HEK293 (cell line): Measurements from ENCODE around the gene ZDHHC14.

ENCODE experiments used
- CTCF ChIA-PET: fragments of 350-600 bp; formaldehyde crosslinking; extraction: SDS; loops from one replicate; lab custom pipeline; 2021; ENCODE audit warnings: antibody characterized with exemption; lab: Yijun Ruan, JAX
- POLR2A ChIA-PET: fragments of 300-600 bp; formaldehyde crosslinking; extraction: SDS; loops from one replicate; lab custom pipeline; 2020; ENCODE audit warnings: antibody characterized with exemption, inconsistent platforms; lab: Yijun Ruan, JAX
- H3K27ac ChIP-seq: fragments of 200-500 bp; sonication (Bioruptor generic); 2 replicates; pipeline ENCODE4 v1.5.1; 2014; ENCODE audit warnings: low read depth, low read length, control low read depth, inconsistent platforms; ENCODE audit errors: extremely low read depth
- H3K36me3 ChIP-seq, 2 experiments: fragments of 200-500 bp in 1 of 2; sonication (Bioruptor generic) in 1 of 2; 1 replicate in 1 of 2; 2 replicates in 1 of 2; pipeline ENCODE4 v1.5.1; 2014 to 2017; ENCODE audit warnings: inconsistent platforms in 2 of 2, low read length in 2 of 2; ENCODE audit not compliant: control insufficient read depth in 2 of 2, insufficient read depth in 1 of 2
- H3K4me1 ChIP-seq: fragments of 200-500 bp; sonication (Bioruptor generic); 2 replicates; pipeline ENCODE4 v1.5.1; 2014; ENCODE audit warnings: mild to moderate bottlenecking, low read length, inconsistent platforms; ENCODE audit not compliant: control insufficient read depth, insufficient read depth
- H3K4me3 ChIP-seq: 2 replicates; pipeline ENCODE4 v1.5.1; 2011; ENCODE audit warnings: low read depth, mild to moderate bottlenecking, control low read depth, low read length, moderate library complexity
- H3K9me3 ChIP-seq: fragments of 200-500 bp; sonication (Bioruptor generic); 2 replicates; pipeline ENCODE4 v1.5.1; 2014; ENCODE audit warnings: low read depth, low read length, inconsistent platforms; ENCODE audit not compliant: control insufficient read depth, insufficient read depth
- GFI1B ChIP-seq: fragments of 450-650 bp; formaldehyde crosslinking; IDR thresholded peaks from 2 replicates; pipeline ENCODE4 v1.5.1; 2016; ENCODE audit warnings: missing biosample characterization, missing genetic modification characterization
- INSM2 ChIP-seq: fragments of 450-650 bp; formaldehyde crosslinking; IDR thresholded peaks from 2 replicates; pipeline ENCODE4 v1.5.1; 2016; ENCODE audit warnings: missing biosample characterization, missing genetic modification characterization
- KLF17 ChIP-seq: fragments of 450-650 bp; formaldehyde crosslinking; IDR thresholded peaks from 2 replicates; pipeline ENCODE4 v1.5.1; 2016; ENCODE audit warnings: missing biosample characterization, missing genetic modification characterization
- MYNN ChIP-seq: fragments of 450-650 bp; formaldehyde crosslinking; IDR thresholded peaks from 2 replicates; pipeline ENCODE4 v1.5.1; 2016; ENCODE audit warnings: missing biosample characterization, missing genetic modification characterization, borderline replicate concordance
- PBX3 ChIP-seq: sonication (generic); formaldehyde crosslinking; IDR thresholded peaks from 2 replicates; pipeline ENCODE4 v1.8.1; 2022; ENCODE audit warnings: mild to moderate bottlenecking, moderate library complexity, missing genetic modification reagents
- PRDM1 ChIP-seq: fragments of 450-650 bp; formaldehyde crosslinking; IDR thresholded peaks from 2 replicates; pipeline ENCODE4; 2016; ENCODE audit warnings: missing biosample characterization, missing genetic modification characterization
- PRDM6 ChIP-seq: fragments of 450-650 bp; formaldehyde crosslinking; IDR thresholded peaks from 2 replicates; pipeline ENCODE4 v1.5.1; 2017; ENCODE audit warnings: missing biosample characterization, missing genetic modification characterization
- TCF7L2 ChIP-seq: IDR thresholded peaks from 2 replicates; pipeline ENCODE4 v1.6.1; 2011; ENCODE audit warnings: low read depth, mild to moderate bottlenecking, inconsistent platforms, low read length, moderate library complexity, borderline replicate concordance
- ZNF157 ChIP-seq: fragments of 450-650 bp; formaldehyde crosslinking; IDR thresholded peaks from 2 replicates; pipeline ENCODE4 v1.5.1; 2016; ENCODE audit warnings: missing biosample characterization, missing genetic modification characterization
- ZNF169 ChIP-seq: fragments of 450-650 bp; formaldehyde crosslinking; IDR thresholded peaks from 2 replicates; pipeline ENCODE4 v1.5.1; 2016; ENCODE audit warnings: missing biosample characterization, missing genetic modification characterization
- ZNF202 ChIP-seq: fragments of 450-650 bp; formaldehyde crosslinking; IDR thresholded peaks from 2 replicates; pipeline ENCODE4 v1.5.1; 2016; ENCODE audit warnings: missing biosample characterization, missing genetic modification characterization, borderline replicate concordance
- ZNF214 ChIP-seq: fragments of 450-650 bp; formaldehyde crosslinking; IDR thresholded peaks from 2 replicates; pipeline ENCODE4 v1.5.1; 2017; ENCODE audit warnings: missing biosample characterization, mild to moderate bottlenecking, missing genetic modification characterization, borderline replicate concordance
- ZNF335 ChIP-seq: fragments of 450-650 bp; formaldehyde crosslinking; conservative IDR thresholded peaks from 2 replicates; pipeline ENCODE4 v1.5.1; 2016; ENCODE audit warnings: missing biosample characterization, missing genetic modification characterization
- ZNF362 ChIP-seq: fragments of 450-650 bp; formaldehyde crosslinking; IDR thresholded peaks from 2 replicates; pipeline ENCODE4 v1.5.1; 2016; ENCODE audit warnings: missing biosample characterization, missing genetic modification characterization
- ZNF433 ChIP-seq: fragments of 450-650 bp; formaldehyde crosslinking; IDR thresholded peaks from 2 replicates; pipeline ENCODE4 v1.5.1; 2016; ENCODE audit warnings: missing biosample characterization, missing genetic modification characterization, low read depth
- ZNF521 ChIP-seq: fragments of 450-650 bp; formaldehyde crosslinking; IDR thresholded peaks from 2 replicates; pipeline ENCODE4 v1.5.1; 2017; ENCODE audit warnings: missing biosample characterization, mild to moderate bottlenecking, missing genetic modification characterization
- ZNF530 ChIP-seq: fragments of 450-650 bp; formaldehyde crosslinking; IDR thresholded peaks from 2 replicates; pipeline ENCODE4 v1.5.1; 2016; ENCODE audit warnings: low read depth, missing biosample characterization, missing genetic modification characterization
- ZNF571 ChIP-seq: fragments of 450-650 bp; formaldehyde crosslinking; IDR thresholded peaks from 2 replicates; pipeline ENCODE4 v1.5.0; 2017; ENCODE audit warnings: missing biosample characterization, missing genetic modification characterization
- ZNF585B ChIP-seq: fragments of 450-650 bp; formaldehyde crosslinking; IDR thresholded peaks from 2 replicates; pipeline ENCODE4 v1.5.1; 2016; ENCODE audit warnings: missing biosample characterization, missing genetic modification characterization
- ZNF596 ChIP-seq: fragments of 450-650 bp; IDR thresholded peaks from 2 replicates; pipeline ENCODE4 v1.5.0; 2018; ENCODE audit warnings: missing biosample characterization, mild to moderate bottlenecking, missing genetic modification characterization, moderate library complexity
- ZNF621 ChIP-seq: fragments of 450-650 bp; formaldehyde crosslinking; IDR thresholded peaks from 2 replicates; pipeline ENCODE4 v1.5.1; 2017; ENCODE audit warnings: missing biosample characterization, missing genetic modification characterization
- ZNF837 ChIP-seq: fragments of 450-650 bp; formaldehyde crosslinking; IDR thresholded peaks from 2 replicates; pipeline ENCODE4 v1.5.1; 2016; ENCODE audit warnings: missing biosample characterization, missing genetic modification characterization
- ZSCAN30 ChIP-seq: fragments of 450-650 bp; IDR thresholded peaks from 2 replicates; pipeline ENCODE4 v1.5.1; 2018; ENCODE audit warnings: missing biosample characterization, mild to moderate bottlenecking, missing genetic modification characterization, moderate library complexity
- ZSCAN4 ChIP-seq: fragments of 450-650 bp; formaldehyde crosslinking; IDR thresholded peaks from 2 replicates; pipeline ENCODE4 v1.5.1; 2017; ENCODE audit warnings: missing biosample characterization, missing genetic modification characterization

The ZDHHC14 gene

GRCh38 chr6:157449610-157450009 is 68.6 kb downstream of the ZDHHC14 start:
- H3K4me3 ChIP-seq = no peak overlapping the region
- no peaks in the 10 kb centered on the region for H3K9me3 ChIP-seq
- no peak overlapping the region for H3K27ac ChIP-seq
- CTCF ChIA-PET = interaction anchor here (0.6 kb wide), 1 partner anchor 518 kb away, joined by 3 read pairs; no protein-coding TSS in a partner anchor
- no peaks in the 10 kb centered on the region for H3K36me3 ChIP-seq
- peak; percentile 87 for TF ChIP-seq TCF7L2
- TF ChIP-seq ZNF157 (tag by site-specific recombination) = no peak
- TF ChIP-seq PRDM6 (tag by site-specific recombination) = peak; percentile 88
- no peak for TF ChIP-seq ZSCAN4 (tag by site-specific recombination)
- TF ChIP-seq PRDM1 (tag by site-specific recombination) = peak; percentile 52; the same call in 1 of the 2 replicates
- 0 out of 2 replicates have a peak, but pooled peaks have one; percentile 42 for TF ChIP-seq INSM2
- 0 out of 2 replicates have a peak, but pooled peaks have one; percentile 34 for TF ChIP-seq GFI1B (tag by site-specific recombination)
- peak; percentile 37; the same call in 1 of the 2 replicates for TF ChIP-seq ZNF335 (tag by site-specific recombination)
- no peak for TF ChIP-seq MYNN (tag by site-specific recombination)
- TF ChIP-seq, all 188 proteins: peak for 6
- H3K4me1 ChIP-seq = peaks cover 8% of the 10 kb centered on the region
- POLR2A ChIA-PET = interaction anchor here (0.6 kb wide), 1 partner anchor 9 kb away, joined by 8 read pairs; no protein-coding TSS in a partner anchor

- H3K36me3 ChIP-seq = no peaks in the 10 kb centered on the region
- no peak overlapping the region for H3K27ac ChIP-seq
- no peak overlapping the region for H3K4me3 ChIP-seq
- ChIA-PET POLR2A (no interaction called here), CTCF (no interaction called here)
- H3K4me1 ChIP-seq = peaks cover 8% of the 10 kb centered on the region
- no peaks in the 10 kb centered on the region for H3K9me3 ChIP-seq
- TF ChIP-seq ZNF596 (tag by site-specific recombination) (no peak), ZNF585B (tag by site-specific recombination) (no peak), ZNF621 (tag by site-specific recombination) (no peak), ZNF837 (tag by site-specific recombination) (no peak), ZNF362 (no peak), KLF17 (no peak), ZSCAN4 (tag by site-specific recombination) (no peak; the same call in 1 of the 2 replicates), ZSCAN30 (tag by site-specific recombination) (no peak), GFI1B (tag by site-specific recombination) (no peak), ZNF571 (tag by site-specific recombination) (no peak), ZNF530 (tag by site-specific recombination) (no peak), TCF7L2 (no peak), ZNF169 (tag by site-specific recombination) (no peak), ZNF433 (tag by site-specific recombination) (no peak), ZNF202 (tag by site-specific recombination) (no peak), PBX3 (CRISPR knock-in tag) (no peak), ZNF214 (no peak), ZNF521 (no peak)
Measured at GRCh38 chr6:157450931-157451742, 70.1 kb downstream of the ZDHHC14 start.
